Upper lobe of left lung (tissue), 6 donors: ENCODE results near the gene AHRR. TPM values are rescaled to one million over a fixed set of nuclear protein-coding genes. Genes with fewer than 3 reads are reported as not detected.

Experiments
- ATAC-seq, 2 donors: fragments of 200-7000 bp; cut with Tn5 transposase; one replicate each; pipeline ENCODE4 v1.9.1; 2022; ENCODE audit warnings: mild to moderate bottlenecking in 2 of 2, moderate library complexity in 2 of 2; ENCODE audit not compliant: low FRiP score in 2 of 2
- DNase-seq, 2 donors: peaks; one replicate each; pipeline ENCODE4 v3.0.0-alpha.2; 2019 to 2020
- H3K27ac ChIP-seq, 4 donors: fragments of 200-600 bp; sonication (generic); one replicate each; pipeline ENCODE4 v1.5.1; 2016 to 2019
- H3K27me3 ChIP-seq, 4 donors: fragments of 200-600 bp; sonication (generic); one replicate each; pipeline ENCODE4 v1.5.1; 2017 to 2019
- H3K36me3 ChIP-seq, 4 donors: fragments of 200-600 bp; sonication (generic); one replicate each; pipeline ENCODE4 v1.5.1; 2016 to 2019
- H3K4me1 ChIP-seq, 4 donors: fragments of 200-600 bp; sonication (generic); one replicate each; pipeline ENCODE4 v1.5.1; 2018 to 2019
- H3K4me3 ChIP-seq, 4 donors: fragments of 200-600 bp; sonication (generic); one replicate each; pipeline ENCODE4 v1.5.1; 2017 to 2019; ENCODE audit warnings: mild to moderate bottlenecking in 2 of 4, moderate library complexity in 1 of 4
- H3K9me3 ChIP-seq, 4 donors: fragments of 200-600 bp; sonication (generic); one replicate each; pipeline ENCODE4 v1.5.1; 2018 to 2019
- EP300 ChIP-seq, 4 donors: sonication (generic); formaldehyde crosslinking; IDR thresholded peaks; one replicate each; pipeline ENCODE4 v1.5.1; 2017; ENCODE audit warnings: antibody characterized with exemption in 4 of 4, control low read depth in 2 of 4
- POLR2A ChIP-seq, 4 donors: fragments of 450-650 bp; IDR thresholded peaks; one replicate each; pipeline ENCODE4 v1.5.1; 2016 to 2017; ENCODE audit warnings: antibody characterized with exemption in 4 of 4, mild to moderate bottlenecking in 2 of 4
- POLR2AphosphoS5 ChIP-seq, 2 donors: sonication (generic); formaldehyde crosslinking; IDR thresholded peaks; one replicate each; pipeline ENCODE4 v1.5.1; 2017; ENCODE audit warnings: antibody characterized with exemption in 2 of 2
- WGBS, 2 donors: methylation state at CpG; one replicate each; pipeline ENCODE4 v1.1.5; 2017 to 2018; 5-methylcytosine and 5-hydroxymethylcytosine counted together
- total RNA-seq, 6 donors: library from RNA; depleted of rRNA in 4 of 6; stranded (reverse); fragments of >200 nt in 4 of 6; gene quantifications; one replicate each; pipeline versions ENCODE4 v1.1.0 to v1.2.1, GENCODE V29; 2016 to 2021
- TF ChIP-seq, protein P1 (sequence below), 6 experiments: fragments of 450-650 bp in 4 of 6; fragments of 200-600 bp in 2 of 6; sonication (generic) in 2 of 6; IDR thresholded peaks; one replicate each; pipeline ENCODE4 v1.5.1; 2016 to 2019; ENCODE audit warnings: antibody characterized with exemption in 6 of 6
- donor health status: DM: no; HTN: no; CAD: no; lungs with moderate emphysema.
- donor health status: DM: no; HTN: yes; CAD: no; lungs with severe emphysema.

Gene AHRR
- total RNA-seq, 6 donors from 2014 or later = 1.3 to 8.6 (median 4.4) TPM

GRCh38 chr5:459562-460272 lies 138.2 kb downstream of the AHRR start:
- H3K27me3 ChIP-seq = no peaks in the 10 kb centered on the region
- peaks cover 24 to 96% (median 81%) of the 10 kb centered on the region in 4 donors for H3K36me3 ChIP-seq
- H3K4me1 ChIP-seq = no peaks in the 10 kb centered on the region
- H3K4me3 ChIP-seq = no peak overlapping the region
- WGBS, 2 donors = 91 to 94% methylated on average over 12 to 24 of the region's 24 CpGs
- TF ChIP-seq EP300 (IDR thresholded peaks at IDR 0.05) (no peak), POLR2A (IDR thresholded peaks at IDR 0.05) (no peak), POLR2AphosphoS5 (IDR thresholded peaks at IDR 0.05) (no peak)
- TF ChIP-seq, protein P1, sequence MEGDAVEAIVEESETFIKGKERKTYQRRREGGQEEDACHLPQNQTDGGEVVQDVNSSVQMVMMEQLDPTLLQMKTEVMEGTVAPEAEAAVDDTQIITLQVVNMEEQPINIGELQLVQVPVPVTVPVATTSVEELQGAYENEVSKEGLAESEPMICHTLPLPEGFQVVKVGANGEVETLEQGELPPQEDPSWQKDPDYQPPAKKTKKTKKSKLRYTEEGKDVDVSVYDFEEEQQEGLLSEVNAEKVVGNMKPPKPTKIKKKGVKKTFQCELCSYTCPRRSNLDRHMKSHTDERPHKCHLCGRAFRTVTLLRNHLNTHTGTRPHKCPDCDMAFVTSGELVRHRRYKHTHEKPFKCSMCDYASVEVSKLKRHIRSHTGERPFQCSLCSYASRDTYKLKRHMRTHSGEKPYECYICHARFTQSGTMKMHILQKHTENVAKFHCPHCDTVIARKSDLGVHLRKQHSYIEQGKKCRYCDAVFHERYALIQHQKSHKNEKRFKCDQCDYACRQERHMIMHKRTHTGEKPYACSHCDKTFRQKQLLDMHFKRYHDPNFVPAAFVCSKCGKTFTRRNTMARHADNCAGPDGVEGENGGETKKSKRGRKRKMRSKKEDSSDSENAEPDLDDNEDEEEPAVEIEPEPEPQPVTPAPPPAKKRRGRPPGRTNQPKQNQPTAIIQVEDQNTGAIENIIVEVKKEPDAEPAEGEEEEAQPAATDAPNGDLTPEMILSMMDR (IDR thresholded peaks at IDR 0.05) = no peak
- H3K9me3 ChIP-seq = no peaks in the 10 kb centered on the region
- no peak overlapping the region for H3K27ac ChIP-seq
- DNase-seq (peak; percentile 11 to 52), ATAC-seq (no peak)

- DNase-seq (peak in 1 of 2 donors; percentile 18), ATAC-seq (no peak)
- Histone ChIP-seq H3K4me3 (no peak overlapping the region), H3K27ac (no peak overlapping the region), H3K4me1 (no peaks in the 10 kb centered on the region), H3K36me3 (peaks cover 24 to 96% (median 82%) of the 10 kb centered on the region in 4 donors), H3K9me3 (no peaks in the 10 kb centered on the region), H3K27me3 (no peaks in the 10 kb centered on the region)
- TF ChIP-seq EP300 (IDR thresholded peaks at IDR 0.05) = no peak
- TF ChIP-seq, protein P1 (IDR thresholded peaks at IDR 0.05) = no peak
- no peak for TF ChIP-seq POLR2AphosphoS5 (IDR thresholded peaks at IDR 0.05)
- no peak for TF ChIP-seq POLR2A (IDR thresholded peaks at IDR 0.05)
- 100% methylated on average over 7 to 8 of the region's 8 CpGs for WGBS, 2 donors
Observed at GRCh38 chr5:460273-460625, 138.7 kb downstream of the AHRR start.

GRCh38 chr5:462051-462481 lies 140.6 kb downstream of the AHRR start:
- H3K4me3 ChIP-seq = no peak overlapping the region
- TF ChIP-seq POLR2AphosphoS5 (IDR thresholded peaks at IDR 0.05) = no peak
- TF ChIP-seq, protein P1 (IDR thresholded peaks at IDR 0.05) = no peak
- no peak for TF ChIP-seq EP300 (IDR thresholded peaks at IDR 0.05)
- no peak for TF ChIP-seq POLR2A (IDR thresholded peaks at IDR 0.05)
- DNase-seq = peak; percentile 15 to 72

GRCh38 chr5:463301-463700 lies 141.8 kb downstream of the AHRR start:
- 81 to 91% methylated on average over 7 of the region's 7 CpGs for WGBS, 2 donors
- Histone ChIP-seq H3K4me1 (no peaks in the 10 kb centered on the region), H3K36me3 (peaks cover 17 to 85% (median 72%) of the 10 kb centered on the region in 4 donors), H3K27ac (no peak overlapping the region), H3K4me3 (no peak overlapping the region), H3K9me3 (no peaks in the 10 kb centered on the region), H3K27me3 (no peaks in the 10 kb centered on the region)
- ATAC-seq = no peak
- peak in 1 of 2 donors; percentile 4 for DNase-seq
- TF ChIP-seq POLR2AphosphoS5 (IDR thresholded peaks at IDR 0.05) = no peak
- TF ChIP-seq, protein P1 (IDR thresholded peaks at IDR 0.05) = no peak
- no peak for TF ChIP-seq EP300 (IDR thresholded peaks at IDR 0.05)
- no peak for TF ChIP-seq POLR2A (IDR thresholded peaks at IDR 0.05)

More at GRCh38 chr5:462051-462481, 140.6 kb downstream of the AHRR start:
- WGBS, 2 donors = 96% methylated on average over 24 of the region's 24 CpGs
- Histone ChIP-seq H3K4me1 (no peaks in the 10 kb centered on the region), H3K9me3 (no peaks in the 10 kb centered on the region), H3K36me3 (peaks cover 24 to 96% (median 82%) of the 10 kb centered on the region in 4 donors), H3K27ac (no peak overlapping the region), H3K27me3 (no peaks in the 10 kb centered on the region)
- no peak for ATAC-seq

DNA sequence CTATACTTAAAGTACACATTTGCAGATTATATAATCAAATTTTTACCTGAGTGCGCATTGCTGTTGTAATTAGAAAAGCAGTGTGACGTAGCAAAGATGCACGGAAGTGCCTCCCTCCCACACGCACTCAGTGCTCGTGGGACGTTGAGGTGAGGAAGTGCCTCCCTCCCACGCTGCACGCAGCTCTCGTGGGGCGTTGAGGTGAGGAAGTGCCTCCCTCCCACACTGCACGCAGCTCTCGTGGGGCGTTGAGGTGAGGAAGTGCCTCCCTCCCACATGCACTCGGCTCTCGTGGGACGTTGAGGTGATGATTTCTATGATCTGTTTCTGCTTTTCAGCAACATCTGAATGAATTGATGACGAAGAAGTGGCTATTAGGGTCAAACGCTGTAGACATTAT lies 142.4 kb downstream of the AHRR start:
- Histone ChIP-seq H3K36me3 (peaks cover 15 to 85% (median 66%) of the 10 kb centered on the region in 4 donors), H3K27ac (no peak overlapping the region), H3K4me1 (no peaks in the 10 kb centered on the region), H3K27me3 (no peaks in the 10 kb centered on the region), H3K4me3 (no peak overlapping the region), H3K9me3 (no peaks in the 10 kb centered on the region)
- 72% methylated on average over 18 of the region's 18 CpGs for WGBS, 2 donors
- TF ChIP-seq POLR2AphosphoS5 (IDR thresholded peaks at IDR 0.05) = no peak
- TF ChIP-seq EP300 (IDR thresholded peaks at IDR 0.05) = no peak
- no peak for TF ChIP-seq POLR2A (IDR thresholded peaks at IDR 0.05)
- TF ChIP-seq, protein P1 (IDR thresholded peaks at IDR 0.05) = no peak
- DNase-seq (peak; percentile 22 to 38), ATAC-seq (peak in 1 of 2 donors; percentile 22)
